ENCODE measurements around the gene SEMA3A. TPM values are rescaled to one million over a fixed set of nuclear protein-coding genes. Genes with fewer than 3 reads are reported as not detected.

SEMA3A gene
- total RNA-seq, 3 donors from 2014 or later, result 2.9 to 23.2 (median 5.2) TPM

- intact Hi-C loops (cut with DNase I; ENCODE audit: low total_unique reads), result no loop called here
- H3K4me1 ChIP-seq, result peaks cover 0 to 6% of the 10 kb centered on the region in 2 donors
- no peaks in the 10 kb centered on the region for H3K9me3 ChIP-seq
- H3K27ac ChIP-seq, result no peak overlapping the region
- no peak overlapping the region for H3K4me3 ChIP-seq
- H3K27me3 ChIP-seq, result no peaks in the 10 kb centered on the region
- H3K36me3 ChIP-seq, result no peaks in the 10 kb centered on the region
- no peak for DNase-seq (ENCODE audit: low spot score in 2 of 2)
- TF ChIP-seq POLR2AphosphoS5 (IDR thresholded peaks at IDR 0.05) (no peak), POLR2A (IDR thresholded peaks at IDR 0.05) (no peak), CTCF (IDR thresholded peaks at IDR 0.05) (no peak)
Observed at GRCh38 chr7:84108787-84109186, 85.8 kb downstream of the SEMA3A start.

- H3K9me3 ChIP-seq, result no peaks in the 10 kb centered on the region
- H3K4me3 ChIP-seq, result no peak overlapping the region
- TF ChIP-seq POLR2AphosphoS5 (IDR thresholded peaks at IDR 0.05) (no peak), POLR2A (IDR thresholded peaks at IDR 0.05) (no peak), CTCF (IDR thresholded peaks at IDR 0.05) (no peak)
- H3K4me1 ChIP-seq, result peaks cover 0 to 1% of the 10 kb centered on the region in 2 donors
- H3K36me3 ChIP-seq, result no peaks in the 10 kb centered on the region
- no peaks in the 10 kb centered on the region for H3K27me3 ChIP-seq
- DNase-seq (ENCODE audit: low spot score in 2 of 2), result no peak
- no peak overlapping the region for H3K27ac ChIP-seq
- intact Hi-C loops (cut with DNase I; ENCODE audit: low total_unique reads), result no loop called here
Observed at GRCh38 chr7:84108119-84108518, 86.5 kb downstream of the SEMA3A start.

- Histone ChIP-seq H3K4me3 (no peak overlapping the region), H3K27me3 (no peaks in the 10 kb centered on the region), H3K9me3 (no peaks in the 10 kb centered on the region), H3K36me3 (no peaks in the 10 kb centered on the region), H3K4me1 (no peaks in the 10 kb centered on the region), H3K27ac (no peak overlapping the region)
- no peak for TF ChIP-seq POLR2AphosphoS5 (IDR thresholded peaks at IDR 0.05)
- TF ChIP-seq POLR2A (IDR thresholded peaks at IDR 0.05), result no peak
- TF ChIP-seq CTCF (IDR thresholded peaks at IDR 0.05), result no peak
- DNase-seq (ENCODE audit: low spot score in 2 of 2), result no peak
- intact Hi-C loops (cut with DNase I; ENCODE audit: low total_unique reads), result no loop called here
Observed at GRCh38 chr7:84107259-84107658, 87.3 kb downstream of the SEMA3A start.

GRCh38 chr7:84106291-84106690 is 88.3 kb downstream of the SEMA3A start:
- Histone ChIP-seq H3K27ac (no peak overlapping the region), H3K4me3 (no peak overlapping the region), H3K36me3 (no peaks in the 10 kb centered on the region), H3K27me3 (no peaks in the 10 kb centered on the region), H3K9me3 (no peaks in the 10 kb centered on the region), H3K4me1 (no peaks in the 10 kb centered on the region)
- DNase-seq (ENCODE audit: low spot score in 2 of 2), result no peak
- intact Hi-C loops (cut with DNase I; ENCODE audit: low total_unique reads), result no loop called here
- no peak for TF ChIP-seq CTCF (IDR thresholded peaks at IDR 0.05)
- no peak for TF ChIP-seq POLR2AphosphoS5 (IDR thresholded peaks at IDR 0.05)
- no peak for TF ChIP-seq POLR2A (IDR thresholded peaks at IDR 0.05)

GRCh38 chr7:84105586-84105985 is 89.0 kb downstream of the SEMA3A start:
- H3K4me3 ChIP-seq, result no peak overlapping the region
- no peaks in the 10 kb centered on the region for H3K36me3 ChIP-seq
- no peaks in the 10 kb centered on the region for H3K4me1 ChIP-seq
- H3K27ac ChIP-seq, result no peak overlapping the region
- no peak for TF ChIP-seq POLR2A (IDR thresholded peaks at IDR 0.05)
- no peak for TF ChIP-seq POLR2AphosphoS5 (IDR thresholded peaks at IDR 0.05)
- no peak for TF ChIP-seq CTCF (IDR thresholded peaks at IDR 0.05)
- intact Hi-C loops (cut with DNase I; ENCODE audit: low total_unique reads), result no loop called here
- H3K9me3 ChIP-seq, result no peaks in the 10 kb centered on the region
- DNase-seq (ENCODE audit: low spot score in 2 of 2), result no peak
- no peaks in the 10 kb centered on the region for H3K27me3 ChIP-seq

Measured in breast epithelium (tissue), 4 donors.